HG03066 (cell line): ENCODE results near the gene LENEP.
A peak's percentile ranks its signal among the peaks of the same experiment; 100 is the strongest.

Experiments used
- ATAC-seq: cut with Tn5 transposase; IDR thresholded peaks from one replicate; pipeline ENCODE4 v1.9.1; 2021; ENCODE audit warnings: low read depth; ENCODE audit not compliant: unreplicated experiment

The LENEP gene

GRCh38 chr1:154959426-154959780 lies 34.0 kb upstream of the LENEP start:
- no peak for ATAC-seq

GRCh38 chr1:154960446-154961136 lies 32.8 kb upstream of the LENEP start:
- no peak for ATAC-seq

DNA sequence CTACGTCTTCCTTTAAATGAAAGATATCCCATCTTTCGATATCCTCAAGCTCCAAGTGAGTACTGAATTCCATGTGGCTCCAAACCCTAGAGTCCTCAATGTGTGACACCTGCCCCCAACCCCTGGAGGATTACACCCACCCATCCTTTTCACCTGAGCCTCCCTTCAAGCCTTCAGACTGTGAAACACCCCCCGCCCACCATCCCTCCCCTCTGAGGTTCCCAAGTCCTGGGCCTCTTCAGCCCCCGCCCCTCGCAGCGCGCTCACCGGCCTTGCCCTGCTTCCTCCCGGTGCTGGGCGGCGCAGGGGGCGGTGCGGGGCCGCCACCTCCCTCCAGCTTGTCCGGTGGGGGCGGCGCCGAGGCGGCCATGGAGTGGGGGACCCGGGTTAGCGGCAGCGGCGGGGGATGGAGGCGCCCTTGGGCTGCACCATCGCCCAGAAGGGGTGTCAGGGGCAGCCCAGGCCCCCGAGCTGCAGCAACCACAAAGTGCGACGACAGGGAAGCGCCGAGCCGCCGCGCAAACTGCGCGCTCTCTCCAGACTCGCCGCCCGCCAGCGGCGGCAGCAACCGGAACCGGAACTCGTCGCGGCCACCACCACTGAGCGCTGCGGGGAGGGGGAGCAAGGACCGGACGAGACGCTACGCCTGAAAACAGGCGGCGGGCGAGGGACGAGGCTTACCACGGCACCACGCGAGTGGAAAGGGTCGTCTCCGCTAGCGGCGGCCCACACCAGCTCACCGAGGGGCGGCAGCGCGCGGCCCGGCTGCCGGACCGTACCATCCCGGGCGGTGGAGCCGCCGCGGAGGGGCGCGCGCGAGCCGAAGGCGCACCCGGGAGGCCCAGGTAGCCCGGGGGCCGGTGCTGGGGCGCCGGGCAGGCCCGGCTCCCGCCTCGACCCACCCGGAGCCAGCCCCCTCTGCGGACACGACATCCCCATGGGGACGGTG lies 31.9 kb upstream of the LENEP start, which contains the start of gene PYGO2:
PYGO2 (minus strand) TSS at position 576 of the 949 bp plus-strand sequence; CDS start at position 370, 206 bp downstream.
- ATAC-seq: peak; percentile 69

- ATAC-seq: peak; percentile 18
These were observed 31.1 kb upstream of the LENEP start for GRCh38 chr1:154962156-154962749.

- no peak for ATAC-seq
These were observed 30.5 kb upstream of the LENEP start for GRCh38 chr1:154962795-154963330.

DNA sequence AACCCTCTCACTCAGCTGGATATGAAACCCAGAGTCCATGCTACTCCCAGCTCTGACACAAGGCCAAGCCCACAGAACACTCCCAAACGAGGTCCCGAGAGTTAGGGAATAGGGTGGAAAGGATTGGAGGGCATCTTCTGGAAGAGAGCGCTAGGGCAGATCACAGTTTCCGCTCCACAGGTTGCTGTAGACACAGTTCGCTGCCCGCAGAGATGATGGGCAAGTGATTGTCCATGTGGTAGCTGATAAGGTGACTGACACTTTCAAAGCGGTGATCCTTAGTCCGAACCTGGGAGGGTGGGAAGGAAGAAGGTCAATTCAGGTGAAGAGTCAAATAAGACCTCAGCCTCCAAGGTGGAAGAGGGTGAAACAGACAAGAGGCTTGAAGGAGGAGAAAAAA lies 29.7 kb upstream of the LENEP start:
- ATAC-seq: no peak

DNA sequence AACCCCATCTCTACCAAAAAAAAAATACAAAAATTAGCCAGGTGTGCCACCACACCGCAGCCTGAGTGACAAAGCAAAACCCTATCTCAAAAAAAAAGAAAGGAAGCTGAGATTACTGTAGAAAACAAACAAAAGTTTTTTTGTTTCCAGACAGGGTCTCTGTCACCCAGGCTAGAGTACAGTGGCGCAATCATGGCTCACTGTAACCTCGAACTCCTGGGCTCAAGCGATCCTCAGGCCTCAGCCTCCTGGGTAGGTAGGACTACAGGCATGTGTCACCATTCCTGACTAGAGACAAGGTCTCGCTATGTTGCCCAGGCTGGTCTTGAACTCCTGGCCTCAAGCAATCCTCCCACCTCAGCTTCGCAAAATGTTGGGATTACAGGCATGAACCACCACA lies 29.0 kb upstream of the LENEP start:
- no peak for ATAC-seq

DNA sequence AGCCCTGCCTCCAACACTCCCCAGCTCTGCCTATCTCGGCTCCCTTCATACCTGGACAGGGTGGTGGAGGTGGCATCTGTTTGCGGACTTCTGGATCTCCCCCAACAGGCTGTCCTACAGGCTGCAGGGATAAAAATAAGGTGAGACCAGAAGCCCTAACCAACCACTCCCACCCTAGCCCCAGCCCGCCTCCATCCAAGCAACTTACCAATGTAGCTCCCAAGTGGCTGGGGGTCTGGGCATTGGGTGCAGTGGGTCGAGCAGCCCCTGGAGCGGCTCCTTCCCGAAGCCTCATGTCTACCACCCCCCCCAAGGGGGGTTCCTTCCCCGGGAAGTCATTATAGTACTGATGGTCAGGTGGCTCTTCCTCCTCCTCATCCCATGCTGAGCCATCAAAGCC lies 27.3 kb upstream of the LENEP start:
- no peak for ATAC-seq

GRCh38 chr1:154967331-154967950 lies 25.9 kb upstream of the LENEP start:
- ATAC-seq: no peak

- no peak for ATAC-seq
These were observed 24.7 kb upstream of the LENEP start for GRCh38 chr1:154968731-154969130.

DNA sequence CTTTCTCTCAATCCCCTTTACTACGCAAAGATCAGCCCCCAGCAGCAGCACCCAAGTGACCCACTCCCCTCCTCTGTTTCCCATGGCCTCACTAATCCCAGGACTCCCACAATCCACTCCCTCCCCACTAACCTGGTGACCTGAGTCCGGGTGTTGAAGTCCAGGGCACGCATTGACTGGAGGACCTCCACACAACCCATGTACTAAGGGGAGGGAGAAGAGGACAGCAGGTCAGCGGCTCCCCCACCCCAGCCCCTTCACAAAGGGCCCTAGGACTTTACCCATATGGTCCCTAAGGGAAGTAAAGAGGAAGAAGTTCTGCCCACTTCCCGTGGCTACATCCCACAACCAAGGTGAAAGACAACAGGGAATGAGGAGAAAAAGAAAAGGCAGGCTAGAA lies 24.1 kb upstream of the LENEP start:
- ATAC-seq: no peak

- no peak for ATAC-seq
These were observed 23.4 kb upstream of the LENEP start for GRCh38 chr1:154969860-154970452.

DNA sequence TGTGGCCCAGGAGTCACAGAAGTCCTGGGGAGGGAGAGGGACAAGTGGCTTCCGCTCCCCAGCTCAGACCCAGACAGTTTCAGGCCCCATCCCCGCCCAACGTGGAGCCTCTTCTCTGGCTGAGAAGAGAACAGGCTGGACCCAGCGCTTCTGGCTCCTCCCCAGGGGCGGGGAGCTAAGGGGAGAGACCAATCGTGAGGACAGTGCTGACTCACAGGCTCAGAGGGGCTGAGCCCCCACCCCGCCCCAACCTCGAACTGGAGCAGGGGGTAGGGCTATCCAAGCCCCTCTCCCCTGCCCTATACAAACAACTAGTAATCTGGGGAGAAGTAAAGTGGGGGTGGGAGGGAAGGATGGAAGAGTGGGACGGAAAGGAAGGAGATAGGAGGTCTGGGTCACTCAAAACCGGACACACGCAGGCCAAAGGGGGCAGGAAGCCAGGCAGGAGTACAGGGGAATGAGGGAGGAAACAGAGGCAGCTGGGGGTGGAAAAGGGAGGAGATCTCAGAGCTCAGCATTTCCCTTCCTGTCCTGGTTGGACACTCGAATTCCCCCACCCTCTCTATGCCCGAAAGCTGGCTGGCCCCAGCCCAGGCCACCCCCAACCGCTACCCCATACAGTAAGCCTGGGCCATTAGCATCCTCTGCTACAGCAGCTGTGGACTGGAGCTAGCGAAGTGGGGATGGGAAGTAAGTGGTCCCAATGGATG lies 22.6 kb upstream of the LENEP start, which contains the start of gene SHC1:
SHC1 (minus strand) TSS at position 117 of the 710 bp plus-strand sequence. CDS start 221 bp downstream, outside the sequence.
- peak; percentile 42 for ATAC-seq

- no peak for ATAC-seq
These were observed 21.9 kb upstream of the LENEP start for GRCh38 chr1:154971341-154971998.

DNA sequence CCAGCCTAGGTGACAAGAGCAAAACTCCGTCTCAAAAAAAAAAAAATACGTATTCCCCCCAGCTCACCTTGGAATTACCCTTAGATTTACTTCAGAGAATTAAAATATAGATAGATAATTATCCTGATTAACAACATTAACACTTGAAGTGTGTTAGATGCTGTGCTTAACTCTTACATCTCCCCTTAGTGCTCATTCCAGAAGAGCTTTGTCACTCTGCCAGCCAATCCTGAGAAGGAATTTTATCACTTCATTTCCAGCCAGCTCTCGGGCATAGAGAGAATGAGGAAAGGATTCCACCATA lies 21.2 kb upstream of the LENEP start:
- no peak for ATAC-seq

- ATAC-seq: no peak
These were observed 20.7 kb upstream of the LENEP start for GRCh38 chr1:154972517-154973343.

- ATAC-seq: no peak
These were observed 19.9 kb upstream of the LENEP start for GRCh38 chr1:154973344-154974101.
